Lower leg skin (tissue), 3 donors: ENCODE measurements around the gene FRMD1.

Experiments
- POLR2A ChIP-seq, 2 donors: fragments of 450-650 bp; IDR thresholded peaks; one replicate each; pipeline ENCODE4 v1.6.1; 2016 to 2017; ENCODE audit warnings: antibody characterized with exemption in 2 of 2, mild to moderate bottlenecking in 1 of 2, moderate library complexity in 1 of 2
- TF ChIP-seq, protein P1 (sequence below), 3 donors: fragments of 450-650 bp; IDR thresholded peaks; one replicate each; pipeline ENCODE4 v1.5.1; 2016; ENCODE audit warnings: antibody characterized with exemption in 3 of 3, mild to moderate bottlenecking in 3 of 3, moderate library complexity in 2 of 3

DNA sequence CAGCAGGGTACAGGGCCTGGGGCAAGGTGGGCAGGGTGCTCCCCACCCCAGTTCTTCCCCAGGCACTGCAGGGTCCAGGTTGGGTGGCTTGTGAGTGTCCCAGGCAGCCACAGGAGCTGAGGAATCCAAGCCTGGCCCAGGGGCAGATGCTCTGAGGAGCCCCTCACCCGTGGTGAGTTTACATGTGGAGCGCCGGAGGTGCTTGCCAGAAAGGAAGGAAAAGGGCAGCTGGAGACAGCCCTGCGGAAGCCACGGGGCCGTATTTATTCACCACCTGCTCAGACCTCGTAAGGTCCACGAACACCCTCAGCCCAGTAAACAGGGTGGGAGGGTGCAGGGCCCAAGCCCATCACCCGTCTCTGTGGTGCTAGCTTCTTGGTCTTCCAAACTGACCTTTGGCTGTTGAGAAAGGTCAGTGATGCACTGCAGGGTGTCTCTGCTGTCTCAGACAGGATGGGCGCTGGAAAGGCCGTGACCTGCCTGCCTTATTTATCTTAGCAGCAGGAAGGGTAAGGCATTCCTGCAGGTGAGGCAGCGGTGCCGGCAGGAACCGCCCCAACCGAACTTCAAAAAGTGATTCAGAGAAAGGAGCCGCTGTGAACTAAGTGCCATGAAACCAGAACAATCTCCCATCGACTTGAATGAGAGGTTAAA, 4.0 kb upstream of the FRMD1 start:
- TF ChIP-seq, protein P1, sequence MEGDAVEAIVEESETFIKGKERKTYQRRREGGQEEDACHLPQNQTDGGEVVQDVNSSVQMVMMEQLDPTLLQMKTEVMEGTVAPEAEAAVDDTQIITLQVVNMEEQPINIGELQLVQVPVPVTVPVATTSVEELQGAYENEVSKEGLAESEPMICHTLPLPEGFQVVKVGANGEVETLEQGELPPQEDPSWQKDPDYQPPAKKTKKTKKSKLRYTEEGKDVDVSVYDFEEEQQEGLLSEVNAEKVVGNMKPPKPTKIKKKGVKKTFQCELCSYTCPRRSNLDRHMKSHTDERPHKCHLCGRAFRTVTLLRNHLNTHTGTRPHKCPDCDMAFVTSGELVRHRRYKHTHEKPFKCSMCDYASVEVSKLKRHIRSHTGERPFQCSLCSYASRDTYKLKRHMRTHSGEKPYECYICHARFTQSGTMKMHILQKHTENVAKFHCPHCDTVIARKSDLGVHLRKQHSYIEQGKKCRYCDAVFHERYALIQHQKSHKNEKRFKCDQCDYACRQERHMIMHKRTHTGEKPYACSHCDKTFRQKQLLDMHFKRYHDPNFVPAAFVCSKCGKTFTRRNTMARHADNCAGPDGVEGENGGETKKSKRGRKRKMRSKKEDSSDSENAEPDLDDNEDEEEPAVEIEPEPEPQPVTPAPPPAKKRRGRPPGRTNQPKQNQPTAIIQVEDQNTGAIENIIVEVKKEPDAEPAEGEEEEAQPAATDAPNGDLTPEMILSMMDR (IDR thresholded peaks at IDR 0.05) = no peak
- TF ChIP-seq POLR2A (IDR thresholded peaks at IDR 0.05) = no peak
